OCI-LY7 (cell line): Measurements from ENCODE around the gene SLC25A33. TPM values are rescaled to one million over a fixed set of nuclear protein-coding genes. Genes with fewer than 3 reads are reported as not detected.

ENCODE experiments used
- BruUV-seq: library from RNA; stranded (reverse); fragments of 400-500 nt; replicated peaks from 2 replicates; lab custom pipeline; 2021; lab: Mats Ljungman, UMichigan
- CTCF ChIA-PET: fragments of 300-600 bp; sonication (Branson Sonifier 250); formaldehyde crosslinking; loops from one replicate; lab custom pipeline; 2022; ENCODE audit warnings: antibody characterized with exemption; ENCODE audit not compliant: unreplicated experiment; lab: Charles Lee
- POLR2A ChIA-PET: fragments of 300-600 bp; sonication (Branson Sonifier 250); formaldehyde crosslinking; loops from one replicate; lab custom pipeline; 2022; ENCODE audit warnings: antibody characterized with exemption; lab: Charles Lee
- DNase-seq: peaks from one replicate; pipeline ENCODE4 v3.0.0-alpha.2; 2015; ENCODE audit warnings: low spot score
- H2AFZ ChIP-seq: fragments of 200-600 bp; sonication (generic), shearing (Covaris generic); 2 replicates; pipeline ENCODE4 v1.6.1; 2014; ENCODE audit warnings: mild to moderate bottlenecking, antibody characterized with exemption, low read length, moderate library complexity
- H3K27ac ChIP-seq: fragments of 200-600 bp; sonication (generic); 2 replicates; pipeline ENCODE4 v1.5.1; 2014; ENCODE audit warnings: mixed run types, low read depth, mild to moderate bottlenecking, moderate library complexity, low read length, inconsistent platforms; ENCODE audit not compliant: poor library complexity, severe bottlenecking
- H3K36me3 ChIP-seq: fragments of 200-600 bp; sonication (generic); 2 replicates; pipeline ENCODE4 v1.6.1; 2014; ENCODE audit warnings: mild to moderate bottlenecking, antibody characterized with exemption, low read length, moderate library complexity, mixed read lengths; ENCODE audit not compliant: insufficient read depth
- H3K4me1 ChIP-seq: fragments of 200-600 bp; sonication (generic); 2 replicates; pipeline ENCODE4 v1.5.1; 2014; ENCODE audit warnings: mild to moderate bottlenecking, low read length; ENCODE audit not compliant: insufficient read depth, poor library complexity, severe bottlenecking
- H3K4me2 ChIP-seq: fragments of 200-600 bp; sonication (generic); 2 replicates; pipeline ENCODE4 v1.6.1; 2014; ENCODE audit warnings: mild to moderate bottlenecking, low read length
- H3K4me3 ChIP-seq: fragments of 200-600 bp; sonication (generic); 2 replicates; pipeline ENCODE4 v1.5.1; 2014; ENCODE audit warnings: mild to moderate bottlenecking, low read depth, low read length; ENCODE audit not compliant: poor library complexity, severe bottlenecking
- H3K79me2 ChIP-seq: fragments of 200-600 bp; sonication (generic); 2 replicates; pipeline ENCODE4 v1.6.1; 2016; ENCODE audit warnings: low read depth, mild to moderate bottlenecking, low read length, moderate library complexity, mixed read lengths; ENCODE audit not compliant: insufficient read depth
- H3K9me2 ChIP-seq: fragments of 200-600 bp; sonication (generic); 2 replicates; pipeline ENCODE4 v1.6.1; 2016; ENCODE audit warnings: mild to moderate bottlenecking, low read length, mixed read lengths; ENCODE audit not compliant: insufficient read depth
- H3K9me3 ChIP-seq: fragments of 200-600 bp; sonication (generic); 2 replicates; pipeline ENCODE4 v1.6.1; 2014; ENCODE audit warnings: mild to moderate bottlenecking, mixed run types, low read length, mixed read lengths
- H4K20me1 ChIP-seq: fragments of 200-600 bp; sonication (generic); 2 replicates; pipeline ENCODE4 v1.6.1; 2014; ENCODE audit warnings: mild to moderate bottlenecking, antibody characterized with exemption, low read length, moderate library complexity, mixed read lengths; ENCODE audit not compliant: insufficient read depth
- EZH2phosphoT487 ChIP-seq: fragments of 200-600 bp; sonication (generic); IDR thresholded peaks from 2 replicates; pipeline ENCODE4 v1.6.1; 2018; ENCODE audit warnings: low read depth, borderline replicate concordance, mild to moderate bottlenecking, mixed run types, antibody characterized with exemption, low read length, moderate library complexity, mixed read lengths
- intact Hi-C: fragments of 100-400 bp; cut with micrococcal nuclease; formaldehyde crosslinking; loops from one replicate; pipeline ENCODE4 v1.10.0; 2022; ENCODE audit not compliant: unreplicated experiment
- total RNA-seq, 2 experiments: library from RNA; depleted of rRNA in 1 of 2; stranded (reverse); fragments of >200 nt in 1 of 2; shearing (Covaris generic) in 1 of 2; gene quantifications; 2 replicates each; pipeline ENCODE4 v1.2.3, GENCODE V29; 2014 to 2022
- TF ChIP-seq, protein P1 (sequence below): fragments of 200-600 bp; sonication (generic); conservative IDR thresholded peaks from 2 replicates; pipeline ENCODE4 v1.5.1; 2014; ENCODE audit warnings: mild to moderate bottlenecking, antibody characterized with exemption, low read length, moderate library complexity, mixed read lengths

The SLC25A33 gene
- total RNA-seq, 2 experiments from 2014 or later: 15.1 to 16.5 TPM

GRCh38 chr1:9555942-9556341 lies 16.7 kb downstream of the SLC25A33 start:
- no peak for DNase-seq
- Histone ChIP-seq H3K4me1 (peaks cover 46% of the 10 kb centered on the region), H3K27ac (no peak overlapping the region)

DNA sequence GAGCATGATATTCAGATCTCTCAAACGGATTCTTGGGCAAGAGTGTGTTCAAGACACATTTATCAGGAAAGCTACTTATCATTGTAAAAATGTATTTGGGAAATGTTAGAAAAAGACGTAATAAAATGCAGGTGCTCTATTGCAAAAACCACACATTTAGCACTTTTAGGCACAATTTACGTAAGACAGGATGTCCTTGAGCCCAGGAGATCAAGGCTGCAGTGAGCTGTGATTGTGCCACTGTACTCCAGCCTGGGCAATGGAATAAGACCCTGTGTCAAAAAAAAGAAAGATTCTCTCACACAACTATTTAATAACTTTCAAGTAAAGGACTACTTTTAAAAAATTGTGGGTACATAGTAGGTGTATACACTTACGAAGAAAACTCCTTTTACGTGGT lies 18.4 kb downstream of the SLC25A33 start:
- Histone ChIP-seq H3K9me2 (no peaks in the 10 kb centered on the region), H3K9me3 (no peaks in the 10 kb centered on the region), H3K4me2 (peak overlapping the region; percentile 58), H3K4me3 (peak overlapping the region; percentile 10), H3K4me1 (peaks cover 52% of the 10 kb centered on the region), H3K79me2 (peaks cover 40% of the 10 kb centered on the region; the same call in 1 of the 2 replicates), H4K20me1 (no peaks in the 10 kb centered on the region), H3K27ac (peak overlapping the region; percentile 69), H3K36me3 (peaks cover 75% of the 10 kb centered on the region), H2AFZ (no peak overlapping the region)
- intact Hi-C loops: no loop called here
- peak; percentile 28 for DNase-seq
- no TSS peak for BruUV-seq
- ChIA-PET CTCF (interaction anchor here (1.4 kb wide), 1 partner anchor 62 kb away, joined by 4 read pairs; no protein-coding TSS in a partner anchor), POLR2A (interaction anchor here (0.6 to 2.4 kb wide), 7 partner anchors 9 to 449 kb away, joined by 3 to 8 read pairs (median 5); partner anchors contain the start of gene SLC25A33)
- TF ChIP-seq, protein P1, sequence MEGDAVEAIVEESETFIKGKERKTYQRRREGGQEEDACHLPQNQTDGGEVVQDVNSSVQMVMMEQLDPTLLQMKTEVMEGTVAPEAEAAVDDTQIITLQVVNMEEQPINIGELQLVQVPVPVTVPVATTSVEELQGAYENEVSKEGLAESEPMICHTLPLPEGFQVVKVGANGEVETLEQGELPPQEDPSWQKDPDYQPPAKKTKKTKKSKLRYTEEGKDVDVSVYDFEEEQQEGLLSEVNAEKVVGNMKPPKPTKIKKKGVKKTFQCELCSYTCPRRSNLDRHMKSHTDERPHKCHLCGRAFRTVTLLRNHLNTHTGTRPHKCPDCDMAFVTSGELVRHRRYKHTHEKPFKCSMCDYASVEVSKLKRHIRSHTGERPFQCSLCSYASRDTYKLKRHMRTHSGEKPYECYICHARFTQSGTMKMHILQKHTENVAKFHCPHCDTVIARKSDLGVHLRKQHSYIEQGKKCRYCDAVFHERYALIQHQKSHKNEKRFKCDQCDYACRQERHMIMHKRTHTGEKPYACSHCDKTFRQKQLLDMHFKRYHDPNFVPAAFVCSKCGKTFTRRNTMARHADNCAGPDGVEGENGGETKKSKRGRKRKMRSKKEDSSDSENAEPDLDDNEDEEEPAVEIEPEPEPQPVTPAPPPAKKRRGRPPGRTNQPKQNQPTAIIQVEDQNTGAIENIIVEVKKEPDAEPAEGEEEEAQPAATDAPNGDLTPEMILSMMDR: no peak
- TF ChIP-seq EZH2phosphoT487: no peak

More at GRCh38 chr1:9555942-9556341, 16.7 kb downstream of the SLC25A33 start:
- Histone ChIP-seq H2AFZ (no peak overlapping the region), H3K79me2 (peaks cover 48% of the 10 kb centered on the region; the same call in 1 of the 2 replicates), H3K9me3 (no peaks in the 10 kb centered on the region), H3K4me2 (no peak overlapping the region), H3K4me3 (no peak overlapping the region), H3K9me2 (no peaks in the 10 kb centered on the region), H3K36me3 (peaks cover 69% of the 10 kb centered on the region), H4K20me1 (no peaks in the 10 kb centered on the region)
- POLR2A ChIA-PET: no interaction called here
- CTCF ChIA-PET: no interaction called here
- intact Hi-C loops: no loop called here
- TF ChIP-seq, protein P1: no peak
- TF ChIP-seq EZH2phosphoT487: no peak
- no TSS peak for BruUV-seq

DNA sequence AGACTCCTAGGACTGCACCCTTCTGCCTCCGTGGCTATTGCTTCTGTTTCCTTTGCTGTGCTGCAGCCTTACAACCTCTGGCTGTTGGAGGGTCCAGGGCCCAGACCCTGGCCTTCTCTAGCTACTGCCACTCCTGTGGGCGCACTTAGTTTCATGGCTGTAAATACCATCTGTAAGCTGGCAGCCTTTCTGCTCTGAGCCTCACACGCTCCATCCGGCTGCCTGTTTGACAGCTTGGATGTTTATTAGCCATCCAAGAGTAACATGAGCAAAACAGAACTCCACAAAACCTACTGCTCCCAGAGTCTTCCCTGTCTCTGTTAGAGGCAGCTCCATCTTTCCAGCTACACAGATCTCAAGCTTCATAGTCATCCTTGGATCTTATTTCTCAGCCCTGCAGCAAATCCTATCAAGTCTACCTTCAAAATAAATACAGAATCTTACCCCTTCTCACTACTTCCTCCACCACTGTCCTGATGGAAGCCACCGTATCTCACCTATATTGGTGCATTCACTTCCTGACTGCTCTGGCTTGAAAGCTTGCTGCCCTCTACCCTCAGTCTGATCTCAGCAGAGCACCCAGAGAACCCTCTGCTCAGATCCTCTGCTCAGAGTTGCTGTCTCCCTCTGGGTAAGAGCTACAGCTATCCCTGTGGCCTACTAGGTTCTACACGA lies 19.1 kb downstream of the SLC25A33 start:
- peak overlapping the region; percentile 69 for H3K27ac ChIP-seq
- CTCF ChIA-PET: interaction anchor here (0.6 to 1.4 kb wide), 2 partner anchors 63 to 161 kb away, joined by 3 to 4 read pairs; no protein-coding TSS in a partner anchor

More for the DNA sequence above, 19.1 kb downstream of the SLC25A33 start:
- POLR2A ChIA-PET: interaction anchor here (0.5 to 2.4 kb wide), 8 partner anchors 8 to 895 kb away, joined by 3 to 10 read pairs (median 4); partner anchors contain the start of gene SLC25A33
- Histone ChIP-seq H2AFZ (no peak overlapping the region), H3K4me1 (peaks cover 52% of the 10 kb centered on the region), H3K4me3 (peak overlapping the region; percentile 10), H4K20me1 (no peaks in the 10 kb centered on the region), H3K36me3 (peaks cover 81% of the 10 kb centered on the region), H3K4me2 (peak overlapping the region; percentile 58), H3K9me3 (peaks cover 2% of the 10 kb centered on the region; the same call in 1 of the 2 replicates), H3K9me2 (no peaks in the 10 kb centered on the region), H3K79me2 (peaks cover 40% of the 10 kb centered on the region; the same call in 1 of the 2 replicates)
- no TSS peak for BruUV-seq
- peak; percentile 61 for DNase-seq
- TF ChIP-seq, protein P1: peak; percentile 31; the same call in 1 of the 2 replicates
- no peak for TF ChIP-seq EZH2phosphoT487
- intact Hi-C loops: no loop called here
